H1 (cell line): Measurements from ENCODE around the gene FERMT2. TPM values are rescaled to one million over a fixed set of nuclear protein-coding genes. Genes with fewer than 3 reads are reported as not detected.

Source experiments
- CTCF ChIA-PET: fragments of 300-600 bp; sonication (Branson Sonifier 250); formaldehyde crosslinking; loops from one replicate; lab custom pipeline; 2021; ENCODE audit not compliant: partially characterized antibody; lab: Charles Lee
- POLR2A ChIA-PET: fragments of 300-600 bp; sonication (Branson Sonifier 250); formaldehyde crosslinking; loops from one replicate; lab custom pipeline; 2021; ENCODE audit warnings: inconsistent platforms; ENCODE audit not compliant: partially characterized antibody; lab: Charles Lee
- DNase-seq, 2 experiments: peaks; one replicate each; pipeline versions ENCODE4 v3.0.0 to v3.0.0-alpha.2; 2010 to 2022; ENCODE audit warnings: low spot score in 2 of 2, low read depth in 1 of 2, mixed read lengths in 1 of 2
- FAIRE-seq: peaks from 2 replicates; lab custom pipeline; 2011; peaks lifted over from hg19 to GRCh38; lab: Jason Lieb, UNC
- H2AFZ ChIP-seq: 2 replicates; pipeline ENCODE4 v1.8.1; 2012; ENCODE audit warnings: low read length, inconsistent platforms
- H2AK5ac ChIP-seq: 2 replicates; pipeline ENCODE4 v1.6.1; 2013; ENCODE audit warnings: low read depth, low read length
- H2BK120ac ChIP-seq: replicated peaks from 2 replicates; pipeline ENCODE3; 2013; ENCODE audit warnings: low read depth, low read length, inconsistent platforms
- H2BK12ac ChIP-seq: 2 replicates; pipeline ENCODE4 v1.6.1; 2013; ENCODE audit warnings: low read depth, low read length
- H2BK15ac ChIP-seq: 2 replicates; pipeline ENCODE4 v1.6.1; 2013; ENCODE audit warnings: low read length
- H2BK20ac ChIP-seq: 2 replicates; pipeline ENCODE4 v1.6.1; 2013; ENCODE audit warnings: low read length
- H2BK5ac ChIP-seq: 2 replicates; pipeline ENCODE4 v1.6.1; 2013; ENCODE audit warnings: low read depth, low read length
- H3K14ac ChIP-seq: 2 replicates; pipeline ENCODE4 v1.6.1; 2013; ENCODE audit warnings: inconsistent platforms; ENCODE audit not compliant: insufficient read length
- H3K18ac ChIP-seq: 2 replicates; pipeline ENCODE4 v1.6.1; 2013; ENCODE audit warnings: low read length; ENCODE audit errors: extremely low read depth
- H3K23ac ChIP-seq: 2 replicates; pipeline ENCODE4 v1.6.1; 2013; ENCODE audit warnings: inconsistent platforms; ENCODE audit not compliant: insufficient read length
- H3K23me2 ChIP-seq: 2 replicates; pipeline ENCODE4 v1.6.1; 2013; ENCODE audit warnings: low read depth, low read length
- H3K27ac ChIP-seq: 2 replicates; pipeline ENCODE4 v1.6.1; 2011; ENCODE audit warnings: low read depth, low read length, inconsistent platforms
- H3K27me3 ChIP-seq, 4 experiments: replicated peaks in 1 of 4; 1 replicate in 1 of 4; 2 replicates in 3 of 4; pipeline versions ENCODE4 v1.6.1 to v1.8.1; 2011 to 2013; ENCODE audit warnings: low read length in 3 of 4, mild to moderate bottlenecking in 3 of 4, inconsistent platforms in 2 of 4, mixed read lengths in 2 of 4, moderate library complexity in 1 of 4; ENCODE audit not compliant: control insufficient read depth in 3 of 4, insufficient read depth in 3 of 4; ENCODE audit errors: extremely low read depth in 1 of 4
- H3K36me3 ChIP-seq, 4 experiments: 2 replicates each; pipeline versions ENCODE4 v1.6.1 to v1.8.1; 2011 to 2013; ENCODE audit warnings: mild to moderate bottlenecking in 4 of 4, low read length in 3 of 4, moderate library complexity in 2 of 4, control low read depth in 1 of 4, inconsistent platforms in 1 of 4; ENCODE audit not compliant: insufficient read depth in 4 of 4, control insufficient read depth in 2 of 4
- H3K4ac ChIP-seq: replicated peaks from 2 replicates; pipeline ENCODE3; 2013; ENCODE audit warnings: low read length, low read depth, mixed read lengths, inconsistent platforms; ENCODE audit not compliant: insufficient read length
- H3K4me1 ChIP-seq, 4 experiments: replicated peaks in 1 of 4; 1 replicate in 1 of 4; 2 replicates in 3 of 4; pipeline versions ENCODE4 v1.6.1 to v1.8.1; 2011 to 2013; ENCODE audit warnings: low read length in 3 of 4, inconsistent platforms in 2 of 4, mixed read lengths in 1 of 4; ENCODE audit not compliant: insufficient read depth in 4 of 4, control insufficient read depth in 3 of 4
- H3K4me2 ChIP-seq, 2 experiments: 2 replicates each; pipeline versions ENCODE4 v1.6.1 to v1.8.1; 2011 to 2013; ENCODE audit warnings: low read depth in 2 of 2, low read length in 2 of 2, control low read depth in 1 of 2, inconsistent platforms in 1 of 2, mild to moderate bottlenecking in 1 of 2; ENCODE audit not compliant: insufficient read depth in 1 of 2
- H3K4me3 ChIP-seq, 4 experiments: fragments of 200-600, 300-600 bp in 1 of 4; sonication (generic), shearing (Covaris generic), sonication (Bioruptor Twin) in 1 of 4; 2 replicates each; pipeline versions ENCODE4 v1.5.1 to v1.8.1; 2011 to 2016; ENCODE audit warnings: low read length in 4 of 4, low read depth in 3 of 4, control low read depth in 2 of 4, inconsistent platforms in 2 of 4, mild to moderate bottlenecking in 2 of 4, mixed read lengths in 1 of 4, moderate library complexity in 1 of 4; ENCODE audit not compliant: insufficient read depth in 2 of 4; ENCODE audit errors: extremely low read depth in 1 of 4
- H3K56ac ChIP-seq: replicated peaks from 2 replicates; pipeline ENCODE3; 2013; ENCODE audit warnings: low read depth, mild to moderate bottlenecking, mixed read lengths, low read length, inconsistent platforms; ENCODE audit not compliant: insufficient read length
- H3K79me1 ChIP-seq: 2 replicates; pipeline ENCODE4 v1.6.1; 2013; ENCODE audit warnings: low read depth, low read length, control low read depth
- H3K79me2 ChIP-seq, 2 experiments: 2 replicates each; pipeline versions ENCODE4 v1.6.1 to v1.8.1; 2012 to 2013; ENCODE audit warnings: low read length in 2 of 2, mild to moderate bottlenecking in 2 of 2, inconsistent platforms in 1 of 2; ENCODE audit not compliant: insufficient read depth in 2 of 2, control insufficient read depth in 1 of 2
- H3K9ac ChIP-seq, 4 experiments: replicated peaks in 1 of 4; 1 replicate in 1 of 4; 2 replicates in 3 of 4; pipeline versions ENCODE4 v1.6.1 to v1.8.1; 2011 to 2013; ENCODE audit warnings: low read depth in 3 of 4, low read length in 3 of 4, control low read depth in 2 of 4, mild to moderate bottlenecking in 2 of 4, moderate library complexity in 2 of 4, inconsistent platforms in 1 of 4; ENCODE audit errors: extremely low read depth in 1 of 4
- H3K9me3 ChIP-seq, 2 experiments: 2 replicates each; pipeline versions ENCODE4 v1.6.1 to v1.8.1; 2012 to 2013; ENCODE audit warnings: mild to moderate bottlenecking in 2 of 2, moderate library complexity in 2 of 2, control low read depth in 1 of 2, inconsistent platforms in 1 of 2, low read depth in 1 of 2, low read length in 1 of 2, mixed read lengths in 1 of 2; ENCODE audit not compliant: insufficient read depth in 2 of 2
- H4K20me1 ChIP-seq, 2 experiments: replicated peaks in 1 of 2; 2 replicates each; pipeline versions ENCODE3 to v1.8.1; 2011 to 2013; ENCODE audit warnings: inconsistent platforms in 2 of 2, low read length in 2 of 2, mild to moderate bottlenecking in 1 of 2; ENCODE audit not compliant: insufficient read depth in 2 of 2, control insufficient read depth in 1 of 2
- H4K5ac ChIP-seq: 2 replicates; pipeline ENCODE4 v1.6.1; 2013; ENCODE audit warnings: low read length, low read depth, mixed read lengths, inconsistent platforms; ENCODE audit not compliant: insufficient read length
- H4K8ac ChIP-seq: 2 replicates; pipeline ENCODE4 v1.8.0; 2013; ENCODE audit warnings: mild to moderate bottlenecking, moderate library complexity, low read length, inconsistent platforms; ENCODE audit not compliant: insufficient read depth; ENCODE audit errors: extremely low read depth
- H4K91ac ChIP-seq: replicated peaks from 2 replicates; pipeline ENCODE3; 2013; ENCODE audit warnings: low read length, mixed read lengths, inconsistent platforms; ENCODE audit not compliant: insufficient read length
- ASH2L ChIP-seq: fragments of 200-600, 300-600 bp; sonication (generic); IDR thresholded peaks from one replicate; pipeline ENCODE4 v1.7.1; 2017; ENCODE audit warnings: low read length
- CHD1 ChIP-seq: IDR thresholded peaks from 2 replicates; pipeline ENCODE4 v1.6.1; 2012; ENCODE audit warnings: low read depth, low read length, improper control_type of control experiment
- CREB1 ChIP-seq: IDR thresholded peaks from 2 replicates; pipeline ENCODE4 v1.6.1; 2012; ENCODE audit warnings: inconsistent platforms
- CTBP2 ChIP-seq: IDR thresholded peaks from 2 replicates; pipeline ENCODE4 v1.7.0; 2011; ENCODE audit warnings: borderline replicate concordance, mild to moderate bottlenecking, moderate library complexity, mixed read lengths, low read length; ENCODE audit not compliant: insufficient read depth, insufficient read length
- EP300 ChIP-seq, 2 experiments: IDR thresholded peaks; 1 replicate in 1 of 2; 2 replicates in 1 of 2; pipeline ENCODE4 v1.6.1; 2011 to 2012; ENCODE audit warnings: low read depth in 2 of 2, low read length in 2 of 2, mild to moderate bottlenecking in 2 of 2, borderline replicate concordance in 1 of 2, inconsistent platforms in 1 of 2, moderate library complexity in 1 of 2
- GABPA ChIP-seq: IDR thresholded peaks from 2 replicates; pipeline ENCODE4 v1.6.1; 2011; ENCODE audit warnings: mild to moderate bottlenecking, low read length, moderate library complexity, borderline replicate concordance; ENCODE audit not compliant: insufficient read depth
- KDM5A ChIP-seq: fragments of 200-600 bp; IDR thresholded peaks from 2 replicates; pipeline ENCODE4 v1.7.1; 2012; ENCODE audit warnings: mild to moderate bottlenecking, low read length, inconsistent platforms, mixed read lengths
- PHF8 ChIP-seq: fragments of 200-600 bp; sonication (generic); conservative IDR thresholded peaks from 2 replicates; pipeline ENCODE4 v1.7.1; 2012; ENCODE audit warnings: low read depth, mild to moderate bottlenecking, inconsistent platforms, low read length, moderate library complexity
- RXRA ChIP-seq: IDR thresholded peaks from 2 replicates; pipeline ENCODE4 v1.6.1; 2011; ENCODE audit warnings: low read depth, mild to moderate bottlenecking, low read length, moderate library complexity; ENCODE audit not compliant: insufficient read depth
- SUZ12 ChIP-seq: fragments of 200-600 bp; sonication (generic); IDR thresholded peaks from 2 replicates; pipeline ENCODE4 v1.6.1; 2012; ENCODE audit warnings: mild to moderate bottlenecking, inconsistent platforms, low read length, moderate library complexity, mixed read lengths
- YY1 ChIP-seq: IDR thresholded peaks from 2 replicates; pipeline ENCODE4 v1.6.1; 2011; ENCODE audit warnings: low read depth, mild to moderate bottlenecking, low read length
- WGBS, 2 experiments: shearing (Covaris generic) in 1 of 2; methylation state at CpG; one replicate each; pipeline versions ENCODE4 v1.1.6 to v1.1.7; 2013 to 2015; ENCODE audit warnings: low lambda C conversion rate in 2 of 2, mixed read lengths in 2 of 2, inconsistent platforms in 1 of 2, low coverage in 1 of 2, missing lambda C conversion rate in 1 of 2; ENCODE audit not compliant: insufficient replicate concordance in 2 of 2, insufficient coverage in 1 of 2, insufficient read length in 1 of 2; ENCODE audit errors: extremely low coverage in 1 of 2, missing lambda C conversion rate in 1 of 2; 5-methylcytosine and 5-hydroxymethylcytosine counted together
- polyA plus RNA-seq, 7 experiments: library from polyadenylated mRNA; depleted of rRNA in 3 of 7; stranded (reverse) in 5 of 7; unstranded in 2 of 7; fragments of >200 nt in 5 of 7; fragments of 200-250 nt in 2 of 7; gene quantifications; 1 replicate in 5 of 7; 2 replicates in 1 of 7; 4 replicates in 1 of 7; pipeline versions ENCODE4 v1.2.1 to v1.2.3, GENCODE V29; 2011 to 2013; ENCODE audit warnings: missing spikeins in 2 of 7, mixed read lengths in 2 of 7
- total RNA-seq: library from RNA; stranded (reverse); fragmentation: NEBNext Ultra II Directional; extraction: Animal tissue kit (Norgen Biotek cat#: 25700); gene quantifications from 2 replicates; pipeline ENCODE4 v1.2.1, GENCODE V29; 2021
- TF ChIP-seq, protein P1 (sequence below): IDR thresholded peaks from 2 replicates; pipeline ENCODE4 v1.6.1; 2012; ENCODE audit warnings: low read length, inconsistent platforms

The FERMT2 gene
- total and polyA plus RNA-seq, 2 of the 8 experiments (the other 6 are each of a cell fraction or from before 2014, with no cell fraction given), result 53.3 to 142 TPM

DNA sequence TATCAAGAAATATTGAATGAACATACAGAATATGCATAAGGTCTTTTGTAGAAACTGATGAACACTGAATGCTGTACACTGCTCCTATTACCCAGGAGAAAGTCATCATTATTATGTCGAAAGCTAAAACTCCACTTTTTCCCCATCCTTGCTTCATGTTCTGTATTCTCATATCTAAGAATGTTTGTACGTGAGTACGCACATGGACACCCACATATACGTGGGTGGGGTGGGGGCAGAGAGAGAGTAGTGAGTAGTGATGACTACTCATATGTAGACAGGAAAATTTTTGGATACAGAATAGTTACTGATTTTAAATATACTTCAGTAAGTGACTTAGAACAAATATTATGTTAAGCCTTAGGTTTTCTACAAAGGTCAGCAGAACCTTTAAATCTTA, 75.1 kb downstream of the FERMT2 start:
- no peaks in the 10 kb centered on the region for H3K79me2 ChIP-seq
- DNase-seq (no peak), FAIRE-seq (no peak)
- no peak overlapping the region for H3K56ac ChIP-seq
- no peak overlapping the region for H3K14ac ChIP-seq
- H2BK5ac ChIP-seq, result peak overlapping the region; percentile 57; the same call in 1 of the 2 replicates
- no peak overlapping the region for H3K4ac ChIP-seq
- no peak overlapping the region for H3K18ac ChIP-seq
- H3K4me2 ChIP-seq, result no peak overlapping the region
- H3K27me3 ChIP-seq, result no peaks in the 10 kb centered on the region
- no peak overlapping the region for H2BK15ac ChIP-seq
- no peak overlapping the region for H3K23ac ChIP-seq
- no peak overlapping the region for H3K4me3 ChIP-seq
- no peak overlapping the region for H3K27ac ChIP-seq
- no peaks in the 10 kb centered on the region; the same call in 1 of the 2 replicates for H3K79me1 ChIP-seq
- no peak overlapping the region for H4K8ac ChIP-seq
- H3K9me3 ChIP-seq, result no peaks in the 10 kb centered on the region
- H3K23me2 ChIP-seq, result no peaks in the 10 kb centered on the region
- H4K5ac ChIP-seq, result no peak overlapping the region
- no peak overlapping the region for H2BK20ac ChIP-seq
- H4K91ac ChIP-seq, result no peak overlapping the region
- H3K9ac ChIP-seq, result no peak overlapping the region
- CTCF ChIA-PET, result interaction anchor here (1.9 kb wide), 1 partner anchor 30 kb away, joined by 4 read pairs; no protein-coding TSS in a partner anchor
- peaks cover 0 to 23% (median 14%) of the 10 kb centered on the region in 4 experiments; a peak in 4 of 7 replicates for H3K4me1 ChIP-seq
- H3K36me3 ChIP-seq, result peaks cover 14 to 86% (median 19%) of the 10 kb centered on the region in 4 experiments
- no peaks in the 10 kb centered on the region for H4K20me1 ChIP-seq
- H2AFZ ChIP-seq, result no peak overlapping the region
- H2AK5ac ChIP-seq, result no peak overlapping the region
- POLR2A ChIA-PET, result no interaction called here
- no peak overlapping the region for H2BK120ac ChIP-seq
- H2BK12ac ChIP-seq, result no peak overlapping the region
- 90% methylated on average over 4 of the region's 4 CpGs; no CpG with 5 or more reads in 1 of the 2 experiments for WGBS, 2 experiments
- TF ChIP-seq KDM5A (no peak), YY1 (no peak), GABPA (no peak), ASH2L (no peak), PHF8 (no peak), CREB1 (no peak), EP300 (IDR thresholded peaks at IDR 0.05; ENCODE audit: borderline replicate concordance in 1 of 2, low read depth in 2 of 2, low read length in 2 of 2) (no peak), CHD1 (no peak), SUZ12 (no peak), CTBP2 (no peak), RXRA (no peak)
- TF ChIP-seq, protein P1, sequence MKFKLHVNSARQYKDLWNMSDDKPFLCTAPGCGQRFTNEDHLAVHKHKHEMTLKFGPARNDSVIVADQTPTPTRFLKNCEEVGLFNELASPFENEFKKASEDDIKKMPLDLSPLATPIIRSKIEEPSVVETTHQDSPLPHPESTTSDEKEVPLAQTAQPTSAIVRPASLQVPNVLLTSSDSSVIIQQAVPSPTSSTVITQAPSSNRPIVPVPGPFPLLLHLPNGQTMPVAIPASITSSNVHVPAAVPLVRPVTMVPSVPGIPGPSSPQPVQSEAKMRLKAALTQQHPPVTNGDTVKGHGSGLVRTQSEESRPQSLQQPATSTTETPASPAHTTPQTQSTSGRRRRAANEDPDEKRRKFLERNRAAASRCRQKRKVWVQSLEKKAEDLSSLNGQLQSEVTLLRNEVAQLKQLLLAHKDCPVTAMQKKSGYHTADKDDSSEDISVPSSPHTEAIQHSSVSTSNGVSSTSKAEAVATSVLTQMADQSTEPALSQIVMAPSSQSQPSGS, result no peak
